WTC11 (cell line): ENCODE measurements around the gene PPP1R12B. TPM values are rescaled to one million over a fixed set of nuclear protein-coding genes. Genes with fewer than 3 reads are reported as not detected.
A peak's percentile ranks its signal among the peaks of the same experiment; 100 is the strongest.
"Not testable (repeated sequence)": the region's sequence is repeated elsewhere in the genome, so short reads cannot be mapped to it uniquely, and the experiment has no call there.

Experiments
- ATAC-seq: fragments of 200-7000 bp; cut with Tn5 transposase; 2 replicates; pipeline ENCODE4 v1.10.0; 2021; ENCODE audit warnings: mild to moderate bottlenecking, moderate library complexity
- CTCF ChIA-PET: fragments of 300-600 bp; sonication (Branson Sonifier 250); formaldehyde crosslinking; loops from one replicate; lab custom pipeline; 2021; ENCODE audit warnings: antibody characterized with exemption; lab: Charles Lee
- POLR2A ChIA-PET: fragments of 350-600 bp; sonication (Branson Sonifier 250); formaldehyde crosslinking; loops from one replicate; lab custom pipeline; 2021; ENCODE audit warnings: antibody characterized with exemption; lab: Charles Lee
- DNase-seq: peaks from one replicate; pipeline ENCODE4 v3.0.0; 2021; ENCODE audit warnings: low spot score
- H3K27ac Mint-ChIP-seq: 2 replicates; pipeline ENCODE4 v1.8.0; 2021; ENCODE audit warnings: mixed read lengths
- H3K27me3 Mint-ChIP-seq: 2 replicates; pipeline ENCODE4 v1.8.0; 2021; ENCODE audit warnings: low read depth, mild to moderate bottlenecking, moderate library complexity, mixed read lengths
- H3K36me3 Mint-ChIP-seq: 2 replicates; pipeline ENCODE4 v1.8.0; 2021; ENCODE audit warnings: mixed read lengths
- H3K4me1 Mint-ChIP-seq: 2 replicates; pipeline ENCODE4 v1.8.0; 2022; ENCODE audit warnings: mixed read lengths
- H3K4me3 Mint-ChIP-seq: 2 replicates; pipeline ENCODE4 v1.8.0; 2021; ENCODE audit warnings: mild to moderate bottlenecking, moderate library complexity, mixed read lengths
- H3K9me3 Mint-ChIP-seq: 2 replicates; pipeline ENCODE4 v1.8.0; 2021; ENCODE audit warnings: mixed read lengths
- AR ChIP-seq: fragments of 250-450 bp; sonication (Bioruptor Pico); IDR thresholded peaks from 2 replicates; pipeline ENCODE4 v1.9.0; 2021; ENCODE audit warnings: mild to moderate bottlenecking
- E2F5 ChIP-seq: sonication (generic); formaldehyde crosslinking; IDR thresholded peaks from 2 replicates; pipeline ENCODE4 v1.8.1; 2022; ENCODE audit warnings: mild to moderate bottlenecking, moderate library complexity, missing genetic modification reagents
- FOXP4 ChIP-seq: sonication (generic); formaldehyde crosslinking; IDR thresholded peaks from 2 replicates; pipeline ENCODE4 v1.8.0; 2022; ENCODE audit warnings: mild to moderate bottlenecking, missing genetic modification reagents
- GRHL2 ChIP-seq: fragments of 250-450 bp; sonication (Bioruptor Pico); IDR thresholded peaks from 2 replicates; pipeline ENCODE4 v1.8.0; 2022; ENCODE audit warnings: mild to moderate bottlenecking, moderate library complexity; ENCODE audit not compliant: insufficient replicate concordance, severe bottlenecking
- JAZF1 ChIP-seq: fragments of 250-450 bp; sonication (Bioruptor Pico); IDR thresholded peaks from 2 replicates; pipeline ENCODE4 v1.9.0; 2021; ENCODE audit warnings: moderate library complexity, mild to moderate bottlenecking, inconsistent platforms
- SMAD4 ChIP-seq: sonication (generic); formaldehyde crosslinking; IDR thresholded peaks from 2 replicates; pipeline ENCODE4 v1.8.0; 2022; ENCODE audit warnings: mild to moderate bottlenecking, missing genetic modification reagents
- SP1 ChIP-seq: sonication (generic); formaldehyde crosslinking; conservative IDR thresholded peaks from 2 replicates; pipeline ENCODE4 v1.8.1; 2022; ENCODE audit warnings: missing genetic modification reagents
- ZNF219 ChIP-seq: sonication (generic); formaldehyde crosslinking; IDR thresholded peaks from 2 replicates; pipeline ENCODE4 v1.8.0; 2023; ENCODE audit warnings: missing genetic modification reagents, mild to moderate bottlenecking, borderline replicate concordance
- total RNA-seq: library from RNA; stranded (reverse); gene quantifications from 3 replicates; pipeline ENCODE4 v1.2.3, GENCODE V29; 2021
- TF ChIP-seq, protein P1 (sequence below): sonication (generic); formaldehyde crosslinking; IDR thresholded peaks from 2 replicates; pipeline ENCODE4 v1.8.1; 2023; ENCODE audit warnings: mild to moderate bottlenecking, missing genetic modification reagents
- TF ChIP-seq, protein P2 (sequence below): sonication (generic); formaldehyde crosslinking; IDR thresholded peaks from 2 replicates; pipeline ENCODE4 v1.8.0; 2023; ENCODE audit warnings: mild to moderate bottlenecking, missing genetic modification reagents

Gene PPP1R12B
- total RNA-seq, 1 experiment from 2014 or later = 19.2 TPM

GRCh38 chr1:202638019-202638700 lies 289.7 kb downstream of the PPP1R12B start:
- Mint-ChIP-seq H3K27me3 (peaks cover 17% of the 10 kb centered on the region), H3K36me3 (no peaks in the 10 kb centered on the region), H3K4me1 (peaks cover 47% of the 10 kb centered on the region), H3K9me3 (no peaks in the 10 kb centered on the region), H3K27ac (peak overlapping the region; percentile 41; the same call in 1 of the 2 replicates), H3K4me3 (no peak overlapping the region)
- ChIA-PET POLR2A (interaction anchor here (0.6 kb wide), 1 partner anchor 290 kb away, joined by 7 read pairs; no protein-coding TSS in a partner anchor), CTCF (interaction anchor here (0.8 to 2.5 kb wide), 6 partner anchors 11 to 82 kb away, joined by 3 to 21 read pairs (median 6); no protein-coding TSS in a partner anchor)
- peak; percentile 12; the same call in 1 of the 2 replicates for ATAC-seq
- DNase-seq = no peak
- TF ChIP-seq SP1 (CRISPR knock-in tag) (no peak), E2F5 (no peak), FOXP4 (no peak), JAZF1 (CRISPR knock-in tag) (no peak), SMAD4 (no peak), ZNF219 (CRISPR knock-in tag) (no peak), GRHL2 (CRISPR knock-in tag) (no peak), AR (no peak)
- TF ChIP-seq, protein P1, sequence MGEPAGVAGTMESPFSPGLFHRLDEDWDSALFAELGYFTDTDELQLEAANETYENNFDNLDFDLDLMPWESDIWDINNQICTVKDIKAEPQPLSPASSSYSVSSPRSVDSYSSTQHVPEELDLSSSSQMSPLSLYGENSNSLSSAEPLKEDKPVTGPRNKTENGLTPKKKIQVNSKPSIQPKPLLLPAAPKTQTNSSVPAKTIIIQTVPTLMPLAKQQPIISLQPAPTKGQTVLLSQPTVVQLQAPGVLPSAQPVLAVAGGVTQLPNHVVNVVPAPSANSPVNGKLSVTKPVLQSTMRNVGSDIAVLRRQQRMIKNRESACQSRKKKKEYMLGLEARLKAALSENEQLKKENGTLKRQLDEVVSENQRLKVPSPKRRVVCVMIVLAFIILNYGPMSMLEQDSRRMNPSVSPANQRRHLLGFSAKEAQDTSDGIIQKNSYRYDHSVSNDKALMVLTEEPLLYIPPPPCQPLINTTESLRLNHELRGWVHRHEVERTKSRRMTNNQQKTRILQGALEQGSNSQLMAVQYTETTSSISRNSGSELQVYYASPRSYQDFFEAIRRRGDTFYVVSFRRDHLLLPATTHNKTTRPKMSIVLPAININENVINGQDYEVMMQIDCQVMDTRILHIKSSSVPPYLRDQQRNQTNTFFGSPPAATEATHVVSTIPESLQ (CRISPR knock-in tag) = no peak

GRCh38 chr1:202638701-202639305 lies 290.3 kb downstream of the PPP1R12B start:
- H3K36me3 Mint-ChIP-seq, H3K9me3 Mint-ChIP-seq, H3K4me3 Mint-ChIP-seq, DNase-seq, H3K27ac Mint-ChIP-seq: not testable (repeated sequence)
- peak; percentile 16 for ATAC-seq
- ChIA-PET POLR2A (interaction anchor here (0.6 kb wide), 1 partner anchor 289 kb away, joined by 7 read pairs; no protein-coding TSS in a partner anchor), CTCF (interaction anchor here (1.1 to 2.5 kb wide), 4 partner anchors 12 to 78 kb away, joined by 3 to 21 read pairs (median 8); no protein-coding TSS in a partner anchor)
- peaks cover 21% of the 10 kb centered on the region for H3K27me3 Mint-ChIP-seq
- peaks cover 47% of the 10 kb centered on the region for H3K4me1 Mint-ChIP-seq

DNA sequence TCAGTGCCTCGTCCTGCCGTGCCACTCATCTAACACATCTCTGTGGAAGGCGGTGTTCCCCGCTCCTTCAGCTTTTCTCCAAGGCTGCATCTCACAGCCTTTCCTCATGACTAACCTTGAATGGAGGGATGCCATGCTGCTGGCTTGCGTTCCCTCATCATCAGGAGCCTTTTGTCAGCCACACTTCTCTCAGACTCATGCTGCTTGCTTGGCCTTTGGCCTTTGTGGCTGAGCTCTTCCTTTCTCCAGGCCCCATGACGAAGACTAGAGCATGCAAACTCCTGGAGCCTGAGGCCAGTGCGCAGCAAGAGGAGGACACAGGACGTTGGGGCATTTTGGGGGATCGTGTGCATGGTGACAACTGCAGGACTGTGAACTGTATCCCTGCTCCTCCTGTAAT lies 291.0 kb downstream of the PPP1R12B start:
- no peak for ATAC-seq
- TF ChIP-seq, protein P2, sequence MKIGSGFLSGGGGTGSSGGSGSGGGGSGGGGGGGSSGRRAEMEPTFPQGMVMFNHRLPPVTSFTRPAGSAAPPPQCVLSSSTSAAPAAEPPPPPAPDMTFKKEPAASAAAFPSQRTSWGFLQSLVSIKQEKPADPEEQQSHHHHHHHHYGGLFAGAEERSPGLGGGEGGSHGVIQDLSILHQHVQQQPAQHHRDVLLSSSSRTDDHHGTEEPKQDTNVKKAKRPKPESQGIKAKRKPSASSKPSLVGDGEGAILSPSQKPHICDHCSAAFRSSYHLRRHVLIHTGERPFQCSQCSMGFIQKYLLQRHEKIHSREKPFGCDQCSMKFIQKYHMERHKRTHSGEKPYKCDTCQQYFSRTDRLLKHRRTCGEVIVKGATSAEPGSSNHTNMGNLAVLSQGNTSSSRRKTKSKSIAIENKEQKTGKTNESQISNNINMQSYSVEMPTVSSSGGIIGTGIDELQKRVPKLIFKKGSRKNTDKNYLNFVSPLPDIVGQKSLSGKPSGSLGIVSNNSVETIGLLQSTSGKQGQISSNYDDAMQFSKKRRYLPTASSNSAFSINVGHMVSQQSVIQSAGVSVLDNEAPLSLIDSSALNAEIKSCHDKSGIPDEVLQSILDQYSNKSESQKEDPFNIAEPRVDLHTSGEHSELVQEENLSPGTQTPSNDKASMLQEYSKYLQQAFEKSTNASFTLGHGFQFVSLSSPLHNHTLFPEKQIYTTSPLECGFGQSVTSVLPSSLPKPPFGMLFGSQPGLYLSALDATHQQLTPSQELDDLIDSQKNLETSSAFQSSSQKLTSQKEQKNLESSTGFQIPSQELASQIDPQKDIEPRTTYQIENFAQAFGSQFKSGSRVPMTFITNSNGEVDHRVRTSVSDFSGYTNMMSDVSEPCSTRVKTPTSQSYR (CRISPR knock-in tag) = no peak
- no peaks in the 10 kb centered on the region for H3K9me3 Mint-ChIP-seq
- no peak for DNase-seq
- H3K4me3 Mint-ChIP-seq = no peak overlapping the region
- peaks cover 27% of the 10 kb centered on the region for H3K27me3 Mint-ChIP-seq
- POLR2A ChIA-PET = no interaction called here
- H3K4me1 Mint-ChIP-seq = peaks cover 50% of the 10 kb centered on the region
- H3K27ac Mint-ChIP-seq = no peak overlapping the region
- CTCF ChIA-PET = interaction anchor here (1.1 to 2.5 kb wide), 2 partner anchors 13 to 77 kb away, joined by 3 to 21 read pairs; no protein-coding TSS in a partner anchor
- no peaks in the 10 kb centered on the region for H3K36me3 Mint-ChIP-seq
